Stimulated activated CD4-positive, alpha-beta T cell treated with anti-CD3 and anti-CD28 coated beads, Interleukin-1b, Interleukin-23, amount 100 ng/mL, for 1 hour (primary cell): ENCODE measurements around the gene HMOX2.

ENCODE experiments used
- DNase-seq, 2 donors: peaks; one replicate each; pipeline ENCODE4 v3.0.0-alpha.2; 2020; ENCODE audit warnings: low read depth in 2 of 2

The HMOX2 gene

DNA sequence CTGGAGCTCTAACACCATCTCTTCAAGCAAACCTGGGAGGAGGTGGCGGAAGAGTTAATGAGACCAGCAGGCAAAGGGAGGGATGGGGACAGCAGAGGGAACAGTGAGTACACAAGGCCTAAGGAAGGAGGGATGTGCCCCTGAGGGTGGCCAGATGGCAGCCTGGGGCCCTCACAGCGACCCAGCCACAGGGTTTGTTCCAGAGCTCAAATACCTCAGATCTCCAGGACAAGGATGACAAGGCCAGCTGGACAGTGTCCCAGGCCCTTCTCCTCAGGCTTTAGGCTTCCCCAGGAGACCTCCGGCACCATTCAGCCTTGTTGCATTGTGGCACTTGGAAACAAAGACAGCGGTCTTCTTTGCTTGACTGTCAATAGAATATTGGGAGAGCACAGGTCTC, 47.5 kb downstream of the HMOX2 start:
- no peak for DNase-seq

DNA sequence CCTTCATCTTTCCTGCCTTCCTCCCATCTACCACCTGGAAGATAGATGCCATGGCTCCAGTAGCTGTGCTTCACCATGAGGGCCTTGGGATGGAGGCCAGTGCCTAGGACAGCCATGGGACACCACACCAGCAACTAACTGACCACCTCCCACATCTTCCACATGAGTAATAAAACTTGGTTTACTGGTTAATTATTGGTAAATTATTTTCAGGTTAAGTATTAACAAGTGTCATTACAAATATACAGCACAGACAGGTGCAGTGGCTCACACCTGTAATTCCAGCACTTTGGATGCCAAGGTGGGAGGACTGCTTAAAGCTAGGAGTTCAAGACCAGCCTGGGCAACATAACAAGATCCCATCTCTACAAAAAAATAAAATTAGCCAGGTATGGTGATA, 48.4 kb downstream of the HMOX2 start:
- no peak for DNase-seq

DNA sequence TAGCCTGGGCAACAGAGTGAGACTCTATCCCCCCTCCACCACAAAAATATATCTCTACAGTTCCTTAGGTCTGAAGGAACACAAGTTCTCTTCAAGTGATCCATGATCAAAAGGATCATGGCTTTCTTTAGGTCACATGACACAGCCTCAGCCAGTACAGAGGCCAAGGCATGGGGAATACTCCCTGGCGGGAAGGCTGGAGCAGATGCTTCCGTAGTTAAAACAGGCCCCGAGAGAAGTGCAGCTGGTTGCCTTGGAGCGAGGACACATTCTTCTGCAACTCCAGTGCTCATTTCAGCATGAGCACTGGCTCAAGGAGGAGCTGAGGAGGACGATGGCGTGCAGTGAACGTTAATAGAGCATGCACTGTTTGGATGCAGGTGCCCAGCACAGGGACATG, 48.9 kb downstream of the HMOX2 start:
- DNase-seq, result no peak

DNA sequence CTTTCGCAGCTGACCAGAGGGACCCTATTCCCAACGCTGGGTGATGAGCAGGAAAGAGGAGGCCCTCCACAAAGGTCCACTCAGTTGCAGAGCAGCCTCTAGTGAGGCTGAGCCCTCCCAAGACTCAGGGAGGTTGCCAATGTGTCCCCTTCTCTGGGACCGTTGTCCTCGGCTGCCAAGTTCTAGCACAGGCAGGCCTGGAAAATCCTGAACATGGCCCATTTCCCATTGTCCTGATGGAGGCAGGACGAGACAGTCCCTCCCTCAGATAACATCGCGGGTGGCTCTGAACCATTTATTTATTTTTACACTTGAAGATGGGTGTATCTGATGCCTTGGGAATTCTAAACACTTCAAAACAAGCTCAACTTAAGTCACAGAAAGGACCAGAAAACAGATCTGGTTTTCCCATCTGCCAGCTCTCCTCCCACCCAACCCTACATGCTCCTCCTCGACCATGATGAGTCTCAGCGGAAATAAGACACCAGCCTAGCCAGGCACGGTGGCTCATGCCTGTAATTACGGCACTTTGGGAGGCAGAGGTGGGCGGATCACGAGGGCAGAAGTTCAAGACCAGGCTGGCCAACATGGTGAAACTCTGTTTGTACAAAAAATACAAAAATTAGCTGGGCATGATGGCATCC, 49.6 kb downstream of the HMOX2 start:
- no peak for DNase-seq

DNA sequence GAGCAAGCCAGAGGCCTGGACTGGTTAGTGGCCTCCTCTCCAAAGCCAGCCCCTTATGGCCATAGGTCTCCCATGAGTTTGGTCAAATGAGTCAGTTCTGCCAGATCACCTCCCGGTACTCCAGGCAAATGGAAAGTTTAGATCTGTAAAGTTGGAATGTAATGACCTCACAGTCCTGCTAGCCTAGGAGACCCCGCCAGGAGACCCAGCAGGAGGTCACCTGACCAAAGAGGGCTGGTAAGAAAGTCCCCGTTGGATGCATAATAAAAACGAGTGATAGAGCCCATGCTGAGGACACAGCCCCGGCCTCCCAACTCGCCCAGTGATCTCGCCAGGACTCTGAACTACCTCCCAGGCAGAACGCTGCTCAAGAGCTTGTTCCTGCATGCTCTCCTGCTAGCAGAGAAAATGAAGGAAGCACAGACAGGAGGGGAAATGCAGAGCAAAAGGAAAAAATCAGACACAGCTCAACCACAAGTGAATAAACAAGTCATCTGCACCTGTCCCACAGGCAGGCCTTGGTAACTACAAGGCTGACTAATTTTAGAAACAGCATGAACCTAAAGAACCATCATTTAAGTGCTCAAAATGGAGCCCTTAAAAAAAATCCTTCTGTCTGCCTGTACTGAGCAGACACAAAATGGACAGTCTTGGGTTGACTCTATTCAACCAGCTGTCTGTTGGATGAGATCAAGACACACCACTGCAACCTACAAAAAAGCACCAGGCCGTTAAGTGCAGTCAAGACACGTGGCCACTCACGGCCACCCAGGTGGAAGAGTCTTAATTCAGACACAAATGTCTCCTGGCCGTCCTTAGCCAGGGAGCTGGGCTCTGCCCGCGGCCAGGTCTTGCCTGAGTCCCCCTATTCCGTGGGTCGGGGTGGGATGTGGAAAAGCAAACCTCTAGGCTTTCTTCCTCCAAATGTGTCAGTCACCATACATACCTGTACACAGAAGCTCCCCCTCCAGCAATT, 53.2 kb downstream of the HMOX2 start:
- DNase-seq, result no peak

DNA sequence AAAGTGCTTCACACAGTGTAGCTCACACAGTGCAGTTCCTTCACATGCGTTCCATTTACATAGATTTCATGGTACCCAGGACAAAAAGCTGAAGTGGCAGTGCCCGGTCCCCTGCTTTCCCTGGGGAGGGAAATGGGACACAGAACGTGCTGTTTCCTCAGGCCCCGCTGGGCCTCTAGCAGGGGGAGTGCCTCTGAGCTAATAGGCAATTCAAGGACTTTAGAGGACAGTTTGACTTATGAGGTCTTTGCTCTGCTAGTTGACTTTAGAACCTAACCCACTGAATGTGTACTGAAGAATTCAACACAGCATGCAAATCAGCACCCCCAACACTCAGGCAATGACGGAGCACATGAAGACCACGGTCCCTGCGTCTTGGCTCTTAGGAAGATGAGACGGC, 55.6 kb downstream of the HMOX2 start:
- no peak for DNase-seq

DNA sequence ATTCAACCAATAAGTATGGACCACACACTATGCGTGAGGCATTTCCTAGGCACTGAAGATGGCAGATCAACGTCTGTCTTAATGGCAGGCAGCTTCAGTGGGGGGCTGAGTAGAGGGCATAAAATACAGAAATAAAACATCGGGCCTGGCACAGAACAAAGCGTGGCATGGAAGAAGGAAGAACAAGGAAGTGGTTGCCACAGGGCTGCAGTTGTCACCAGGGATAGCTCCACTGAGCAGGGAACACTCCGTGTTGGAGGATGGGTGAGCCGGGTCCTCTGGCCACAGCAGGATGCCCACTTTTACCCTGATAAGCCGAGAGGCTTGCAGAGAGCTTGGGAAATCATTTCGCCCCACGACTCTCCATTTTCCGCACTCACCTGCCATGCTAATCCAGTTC, 56.0 kb downstream of the HMOX2 start:
- no peak for DNase-seq

DNA sequence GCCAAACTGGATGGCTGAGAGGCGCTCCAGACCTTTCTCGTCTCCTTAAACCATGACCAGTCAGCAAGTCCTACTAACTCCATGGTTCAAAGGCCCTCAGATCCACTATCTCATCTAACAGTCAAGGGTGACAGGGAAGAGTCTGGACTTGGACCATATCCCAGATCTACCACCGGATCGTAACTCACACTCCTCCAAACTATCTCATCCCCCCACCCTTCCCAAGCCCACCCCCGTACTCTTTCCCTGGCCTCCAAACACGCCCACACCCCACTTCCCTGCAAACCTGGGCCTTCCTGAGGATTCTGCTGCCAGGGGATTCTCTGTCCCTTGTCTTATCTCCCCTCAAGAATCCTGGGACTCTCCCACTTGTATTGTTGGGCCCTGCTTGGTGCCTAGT, 57.3 kb downstream of the HMOX2 start:
- no peak for DNase-seq

DNA sequence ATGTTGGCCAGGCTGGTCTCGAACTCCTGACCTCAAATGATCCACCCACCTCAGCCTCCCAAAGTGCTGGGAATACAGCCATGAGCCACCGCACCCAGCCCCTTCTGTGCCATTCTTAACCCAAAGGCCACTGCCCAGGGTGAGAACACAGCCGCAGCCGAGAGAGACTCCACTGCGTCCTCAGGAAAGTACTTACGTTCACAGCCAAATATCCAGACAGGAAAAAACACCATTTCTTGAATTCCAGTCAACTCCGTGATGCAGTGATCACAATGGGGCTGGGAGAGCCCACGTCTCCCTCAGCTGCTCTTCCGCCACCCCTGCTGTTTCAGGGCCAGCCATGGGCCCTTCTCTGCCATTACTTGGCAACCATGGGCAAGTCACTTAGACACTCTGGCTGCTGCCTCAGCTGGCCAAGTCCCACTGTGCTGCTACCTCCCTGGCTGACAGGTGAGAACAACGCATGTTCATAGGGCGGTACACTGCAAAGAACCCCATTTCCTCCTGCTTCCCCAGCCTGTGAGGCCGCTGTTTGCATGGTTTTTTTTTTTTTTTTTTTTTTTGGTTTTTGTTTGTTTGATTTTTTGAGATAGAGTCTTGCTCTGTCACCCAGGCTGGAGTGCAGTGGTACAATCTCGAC, 58.1 kb downstream of the HMOX2 start:
- no peak for DNase-seq

DNA sequence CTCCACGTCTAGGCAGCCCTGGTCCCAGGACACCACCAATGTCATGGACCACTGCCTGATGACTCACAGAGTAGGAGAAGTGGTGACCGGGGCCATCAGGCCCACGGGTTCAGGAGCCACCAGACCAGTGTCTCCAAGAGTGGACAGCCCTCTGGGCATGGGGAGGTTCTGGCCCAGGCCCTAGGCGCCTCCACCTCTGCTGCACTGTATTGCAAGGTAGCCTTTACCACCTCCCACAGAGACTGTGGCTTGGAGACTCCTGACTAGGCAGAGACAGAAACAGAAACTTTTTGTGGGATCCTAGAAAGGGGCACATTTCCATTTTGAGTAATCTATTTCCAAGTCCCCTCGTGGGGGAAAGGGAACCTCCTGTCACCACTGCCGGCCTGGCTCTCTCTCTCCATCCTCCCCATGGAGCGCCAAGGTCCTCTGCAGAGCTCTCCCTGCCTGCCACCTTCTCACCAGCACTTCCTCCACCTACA, 59.5 kb downstream of the HMOX2 start:
- DNase-seq, result no peak

DNA sequence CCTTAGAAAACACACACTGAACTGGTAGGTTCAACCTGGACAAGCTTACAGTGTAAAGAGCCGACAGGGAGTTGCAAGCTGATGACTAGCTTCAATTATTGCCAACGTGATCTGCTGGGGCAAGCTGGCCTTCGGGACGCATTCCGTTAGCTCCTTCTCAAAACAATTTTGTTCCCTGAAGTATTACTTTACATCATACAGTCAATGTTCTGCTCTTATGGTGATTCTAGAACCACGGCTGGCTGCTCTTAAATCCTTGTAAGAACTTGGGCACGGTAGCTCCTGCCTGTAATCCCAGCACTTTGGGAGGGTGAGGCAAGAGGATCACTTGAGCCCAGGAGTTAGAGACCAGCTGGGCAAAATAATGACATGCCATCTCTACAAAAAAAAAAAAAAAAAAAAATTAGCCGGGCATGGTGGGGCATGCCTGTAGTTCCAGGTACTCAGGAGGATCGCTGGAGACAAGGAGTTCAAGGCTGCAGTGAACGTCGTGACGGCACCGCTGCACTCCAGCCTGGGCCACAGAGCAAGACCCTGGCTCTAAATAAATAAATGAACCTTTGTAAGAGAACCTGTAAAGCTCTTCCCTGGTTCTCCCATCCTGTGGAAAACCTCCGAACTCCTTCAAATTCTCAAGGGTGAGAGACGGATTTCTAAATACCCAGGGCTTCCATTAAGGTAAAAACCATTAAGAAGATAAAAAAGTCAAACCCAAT, 60.4 kb downstream of the HMOX2 start:
- no peak for DNase-seq

DNA sequence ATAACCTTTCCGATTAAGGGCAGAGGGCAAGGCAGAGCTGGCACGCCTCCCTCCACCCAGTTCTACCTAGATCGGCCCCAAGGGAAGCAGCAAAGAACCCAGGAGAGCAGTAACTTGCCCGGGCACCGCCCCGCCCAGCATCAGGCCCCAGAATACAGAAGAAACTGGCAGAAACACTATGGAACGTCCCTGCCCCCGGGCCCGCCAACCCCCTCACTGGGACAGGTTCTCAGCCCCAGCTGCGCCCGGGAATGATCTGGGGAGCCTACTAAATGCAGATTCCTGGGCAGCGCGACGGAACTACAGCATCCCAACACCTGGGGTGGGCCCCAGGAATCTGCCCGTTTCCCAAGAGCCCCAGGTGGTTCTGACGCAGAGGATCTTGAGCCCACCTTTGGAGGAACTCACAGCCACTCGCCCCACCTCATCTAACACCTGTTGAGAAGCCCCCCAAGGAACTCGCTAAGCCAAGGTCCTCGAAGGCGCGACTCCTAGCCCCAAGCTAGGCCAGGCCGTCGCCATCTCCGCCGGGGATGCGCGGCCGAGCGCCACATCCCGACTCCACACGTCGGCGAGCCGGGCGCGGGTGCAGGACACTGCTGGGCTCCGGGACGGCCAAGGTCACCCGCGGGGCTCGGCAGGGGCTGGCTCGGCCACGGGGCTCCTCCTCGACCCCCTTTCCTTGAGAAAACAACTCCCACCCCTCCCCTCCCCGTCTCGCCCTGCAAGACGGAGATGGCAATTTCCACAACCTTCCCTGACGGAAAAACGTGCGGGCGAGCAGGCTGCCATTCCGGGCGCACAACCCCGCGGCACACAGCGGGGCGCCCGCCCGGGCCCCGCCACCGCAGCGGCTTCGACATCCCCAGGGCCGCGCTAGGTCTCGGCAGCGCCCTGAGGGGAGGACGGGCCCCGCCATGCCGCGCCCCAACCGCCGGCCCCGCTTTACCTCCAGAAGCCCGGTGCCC, 61.5 kb downstream of the HMOX2 start:
- DNase-seq, result no peak

DNA sequence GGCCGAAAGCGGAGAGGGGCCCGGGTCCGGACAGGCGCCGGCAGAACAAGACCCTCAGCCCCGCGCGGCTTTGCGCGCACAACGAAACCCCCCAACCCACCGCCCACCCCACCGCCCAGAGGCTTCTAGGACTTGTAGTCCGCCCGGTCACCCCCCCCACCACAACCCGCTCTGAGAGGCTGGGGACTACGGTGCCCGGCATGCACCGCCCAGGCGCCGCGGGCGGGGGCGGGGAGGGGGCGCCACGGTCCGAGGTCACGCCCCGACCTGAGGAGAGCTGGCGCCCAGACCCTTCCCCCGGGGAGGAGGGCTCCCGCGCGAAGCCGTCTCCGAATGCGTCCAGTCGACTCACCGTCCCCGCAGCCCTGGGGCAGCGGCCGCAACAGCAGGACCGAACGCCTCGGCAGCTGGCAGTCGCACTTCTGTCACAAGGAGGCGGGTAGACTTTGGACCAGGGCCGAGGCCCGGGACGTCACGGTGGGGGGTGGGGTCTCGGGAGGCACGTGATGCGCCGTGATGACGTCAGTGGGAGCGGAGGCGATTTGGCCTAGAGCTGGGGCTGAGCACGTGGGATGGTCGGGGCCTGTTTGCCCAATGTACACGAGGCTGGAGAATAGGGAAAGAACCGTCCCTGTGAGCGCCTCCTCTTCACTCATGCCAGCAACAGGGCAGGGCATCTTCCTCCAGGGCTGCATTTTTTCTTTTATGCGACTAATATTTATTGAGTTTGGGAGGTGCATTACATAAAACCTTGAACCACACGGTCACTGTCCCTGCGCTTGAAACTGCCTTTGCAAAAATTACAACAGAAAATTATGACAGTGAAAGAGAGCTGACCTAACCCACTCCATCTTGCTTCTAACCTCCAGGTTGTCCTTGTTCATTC, 62.4 kb downstream of the HMOX2 start, which contains the start of gene CDIP1:
Gene CDIP1, minus strand, starts transcription at position 424 of the 886 bp plus-strand sequence. CDS start 24,643 bp downstream, outside the sequence.
- peak; percentile 81 to 94 for DNase-seq

DNA sequence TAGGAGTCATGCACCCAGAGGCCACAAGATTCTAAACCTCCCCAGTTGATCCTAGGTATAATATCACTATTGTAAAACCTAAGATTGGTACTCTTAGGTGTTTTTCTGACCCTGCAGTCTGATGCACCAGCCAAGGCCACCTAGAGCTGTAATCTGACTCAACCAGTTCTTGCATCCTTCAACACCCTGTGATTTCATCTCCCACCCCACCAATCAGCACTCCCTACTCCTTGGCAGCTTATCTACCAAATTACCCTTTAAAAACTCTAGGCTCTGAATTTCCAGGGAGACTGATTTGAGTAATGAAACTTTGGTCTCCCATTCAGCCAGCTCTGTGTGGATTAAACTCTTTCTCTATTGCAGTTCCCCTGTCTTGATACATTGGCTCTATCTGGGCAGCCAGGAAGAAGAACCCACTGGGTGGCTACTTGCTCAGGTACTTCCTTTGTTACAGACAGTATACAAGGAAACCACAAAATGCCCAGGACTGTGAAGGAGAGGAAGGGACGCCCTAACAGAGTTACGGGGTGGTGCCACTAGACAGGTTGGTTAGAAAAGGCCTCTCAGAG, 63.6 kb downstream of the HMOX2 start:
- no peak for DNase-seq

DNA sequence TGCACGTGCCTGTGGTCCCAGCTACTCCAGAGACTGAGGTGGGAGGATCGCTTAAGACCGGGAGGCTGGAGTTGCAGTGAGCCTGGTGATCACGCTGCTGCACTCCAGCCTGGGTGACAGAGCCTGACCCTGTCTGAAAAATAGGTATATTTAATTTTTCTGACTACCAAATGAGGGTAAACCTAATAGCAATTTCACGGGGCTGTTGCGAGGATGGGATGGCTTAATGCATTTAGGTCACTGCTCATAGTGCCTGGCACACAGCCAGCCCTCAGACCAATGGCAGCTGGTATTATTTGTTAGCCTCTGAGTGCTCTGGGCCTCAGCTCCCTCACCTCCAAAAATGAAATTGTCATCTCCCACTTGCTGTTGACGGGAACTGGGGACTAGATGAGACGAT, 68.3 kb downstream of the HMOX2 start:
- no peak for DNase-seq

DNA sequence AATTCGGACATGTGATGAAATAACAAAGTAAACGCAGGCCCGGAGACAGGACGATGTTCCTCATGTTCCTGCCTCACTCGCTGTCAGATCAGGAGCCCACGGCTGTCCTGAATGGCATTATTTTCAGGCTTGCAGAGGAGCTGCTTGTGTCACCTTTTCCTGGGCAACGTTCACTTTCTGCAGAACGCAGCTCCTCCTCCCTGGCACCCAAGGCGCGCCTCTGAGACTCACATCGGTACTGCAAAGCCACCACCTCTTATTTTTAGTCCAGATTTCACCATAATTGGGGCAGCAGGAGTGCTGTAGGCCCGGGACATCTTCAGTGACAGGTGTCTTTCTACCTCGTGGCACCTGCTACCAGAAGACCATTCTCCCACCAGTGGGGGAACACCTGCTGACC, 71.9 kb downstream of the HMOX2 start:
- DNase-seq, result no peak

DNA sequence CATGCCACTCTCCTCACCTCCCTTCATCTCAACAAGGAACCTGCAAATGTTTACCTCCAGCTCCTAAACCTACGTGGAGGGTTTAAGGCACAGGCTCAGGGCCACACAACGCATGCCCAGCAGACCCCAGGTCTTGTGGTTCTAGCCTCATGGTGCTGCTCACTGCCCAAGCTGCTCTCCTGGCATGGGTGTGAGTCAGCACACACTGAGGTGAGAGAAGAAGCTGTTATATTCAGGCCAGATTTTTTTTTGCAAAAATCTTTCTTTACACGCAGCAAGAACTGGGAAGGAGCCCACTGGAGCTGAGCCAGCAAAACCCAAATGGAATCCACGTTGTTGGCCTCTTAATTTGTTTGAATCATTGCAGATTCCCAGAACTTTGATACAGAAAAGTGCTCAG, 74.4 kb downstream of the HMOX2 start:
- no peak for DNase-seq

DNA sequence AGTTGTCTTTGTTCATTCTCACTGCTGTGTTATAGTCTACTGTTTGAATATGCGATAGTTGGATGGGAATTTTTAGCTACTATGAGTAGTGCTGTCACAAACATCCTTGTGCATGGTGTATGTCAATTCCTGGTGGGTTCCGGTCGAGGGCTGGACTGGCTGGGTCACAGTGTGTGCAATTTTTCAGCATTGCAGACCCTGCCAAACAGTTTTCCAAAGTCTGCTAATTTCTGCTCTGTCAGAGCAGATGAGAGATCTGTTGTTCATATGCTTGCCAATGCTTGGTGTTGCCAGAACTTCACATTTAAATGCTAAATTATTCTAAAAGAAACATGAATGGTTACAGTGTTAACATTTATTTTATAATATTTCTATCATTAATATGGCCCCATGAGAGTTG, 76.3 kb downstream of the HMOX2 start:
- DNase-seq, result no peak

DNA sequence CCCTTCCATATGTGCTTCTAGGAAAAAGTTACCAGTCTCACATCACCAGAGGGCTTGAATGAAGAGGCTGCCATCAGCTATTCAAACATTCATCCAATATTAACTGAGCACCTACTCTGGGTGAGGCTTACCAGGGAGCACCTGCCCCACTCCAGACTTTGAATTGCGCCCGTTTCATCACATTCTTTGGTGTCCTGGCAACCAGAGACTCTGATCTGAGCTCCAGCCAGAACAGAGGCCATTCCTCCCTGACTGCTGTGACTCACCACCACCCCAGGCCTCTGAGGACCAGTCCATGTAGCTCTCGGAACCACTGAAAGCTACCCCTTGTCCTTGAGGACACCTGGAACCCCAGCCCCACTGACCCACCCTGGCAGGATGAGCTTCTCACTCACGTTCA, 79.9 kb downstream of the HMOX2 start, which contains the start of gene C16orf96:
Gene C16orf96, plus strand, starts transcription at position 229 of the 400 bp plus-strand sequence. Its CDS starts 150 bp downstream, at position 379.
- DNase-seq, result no peak
